Activated naive CD4-positive, alpha-beta T cell treated with anti-CD3 and anti-CD28 coated beads, Interleukin-2, amount 10 ng/mL, durations not matched to agents 7 days and 5 days (primary cell): Measurements from ENCODE around the gene EMP3.
A peak's percentile ranks its signal among the peaks of the same experiment; 100 is the strongest.

Experiments
- CTCF ChIA-PET: fragments of 350-600 bp; sonication (Branson Sonifier 250); formaldehyde crosslinking; loops from one replicate; lab custom pipeline; 2021; ENCODE audit warnings: antibody characterized with exemption; lab: Charles Lee
- DNase-seq: peaks from one replicate; pipeline ENCODE4 v3.0.0-alpha.2; 2020
- H3K27ac Mint-ChIP-seq: one replicate; pipeline ENCODE4 v1.8.0; 2021; ENCODE audit warnings: mild to moderate bottlenecking, moderate library complexity, mixed read lengths
- H3K27me3 Mint-ChIP-seq: one replicate; pipeline ENCODE4 v1.8.0; 2021; ENCODE audit warnings: mild to moderate bottlenecking, mixed read lengths
- H3K36me3 Mint-ChIP-seq: one replicate; pipeline ENCODE4 v1.8.0; 2021; ENCODE audit warnings: mixed read lengths
- H3K4me1 Mint-ChIP-seq: one replicate; pipeline ENCODE4 v1.8.0; 2021; ENCODE audit warnings: mixed read lengths
- H3K4me3 Mint-ChIP-seq: one replicate; pipeline ENCODE4 v1.8.0; 2021; ENCODE audit warnings: mild to moderate bottlenecking, moderate library complexity, mixed read lengths
- H3K9me3 Mint-ChIP-seq: one replicate; pipeline ENCODE4 v1.8.0; 2021; ENCODE audit warnings: mixed read lengths

The EMP3 gene

DNA sequence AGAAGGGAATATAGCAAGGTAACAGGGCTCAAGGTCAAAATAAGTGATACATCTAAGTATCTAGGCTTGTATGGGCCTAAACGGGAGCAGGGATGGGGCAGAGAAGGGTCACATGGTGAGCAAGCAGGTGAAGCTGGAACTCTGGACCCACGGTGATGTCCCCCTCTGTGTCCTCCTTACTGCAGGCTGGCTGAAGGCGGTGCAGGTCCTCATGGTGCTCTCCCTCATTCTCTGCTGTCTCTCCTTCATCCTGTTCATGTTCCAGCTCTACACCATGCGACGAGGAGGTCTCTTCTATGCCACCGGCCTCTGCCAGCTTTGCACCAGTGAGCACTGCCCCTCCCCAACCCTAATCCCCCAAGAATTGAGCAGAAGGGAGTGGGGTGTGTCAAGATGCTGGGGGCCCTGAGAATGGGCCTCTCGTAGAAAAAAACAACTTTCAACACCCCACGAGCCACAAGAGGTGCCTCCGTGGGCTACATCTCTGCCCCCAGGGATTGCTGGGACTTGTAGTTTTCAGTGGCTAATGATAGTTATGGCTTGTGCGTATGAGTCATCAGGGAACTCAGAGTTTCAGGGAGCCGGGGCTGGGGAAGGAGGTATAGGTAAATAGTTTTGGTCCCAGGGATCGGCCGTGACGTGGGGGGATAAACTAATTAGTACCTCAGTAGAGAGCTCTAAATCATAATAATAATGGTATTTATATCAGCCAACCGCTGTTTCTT, 4.0 kb downstream of the EMP3 start:
- CTCF ChIA-PET: interaction anchor here (9.2 kb wide), 1 partner anchor 8 kb away, joined by 179 read pairs; the partner anchor contains the start of gene EMP3
- H3K27ac Mint-ChIP-seq: peak overlapping the region; percentile 96
- H3K4me1 Mint-ChIP-seq: peaks cover 74% of the 10 kb centered on the region
- DNase-seq: peak; percentile 58
- peaks cover 63% of the 10 kb centered on the region for H3K36me3 Mint-ChIP-seq
- H3K27me3 Mint-ChIP-seq: no peaks in the 10 kb centered on the region
- H3K4me3 Mint-ChIP-seq: peak overlapping the region; percentile 84
- H3K9me3 Mint-ChIP-seq: peaks cover 3% of the 10 kb centered on the region

DNA sequence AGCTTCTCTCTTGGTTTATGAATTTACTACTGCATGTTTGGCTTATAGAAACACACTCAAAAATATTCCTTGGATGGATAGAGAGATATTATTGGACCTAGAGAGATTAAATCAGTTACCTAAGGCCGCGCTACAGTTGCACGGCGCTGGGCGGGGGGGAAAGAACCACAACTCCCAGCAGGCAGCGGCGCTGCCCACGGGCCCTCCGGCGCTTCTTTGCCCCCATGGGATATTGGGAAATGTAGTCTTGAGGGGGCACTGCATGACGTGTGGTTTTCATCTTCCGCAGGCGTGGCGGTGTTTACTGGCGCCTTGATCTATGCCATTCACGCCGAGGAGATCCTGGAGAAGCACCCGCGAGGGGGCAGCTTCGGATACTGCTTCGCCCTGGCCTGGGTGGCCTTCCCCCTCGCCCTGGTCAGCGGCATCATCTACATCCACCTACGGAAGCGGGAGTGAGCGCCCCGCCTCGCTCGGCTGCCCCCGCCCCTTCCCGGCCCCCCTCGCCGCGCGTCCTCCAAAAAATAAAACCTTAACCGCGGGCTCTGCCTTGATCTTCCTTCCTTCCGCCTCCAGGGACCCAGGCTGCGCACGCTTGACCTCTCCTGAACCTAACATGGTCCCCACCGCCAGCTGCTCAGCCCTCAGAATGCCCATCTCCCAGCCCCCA, 4.8 kb downstream of the EMP3 start:
- Mint-ChIP-seq H3K27ac (peak overlapping the region; percentile 96), H3K4me3 (peak overlapping the region; percentile 84), H3K36me3 (peaks cover 62% of the 10 kb centered on the region), H3K4me1 (peaks cover 74% of the 10 kb centered on the region), H3K27me3 (no peaks in the 10 kb centered on the region), H3K9me3 (peaks cover 3% of the 10 kb centered on the region)
- CTCF ChIA-PET: interaction anchor here (9.2 kb wide), 1 partner anchor 9 kb away, joined by 179 read pairs; the partner anchor contains the start of gene EMP3
- peak; percentile 92 for DNase-seq

DNA sequence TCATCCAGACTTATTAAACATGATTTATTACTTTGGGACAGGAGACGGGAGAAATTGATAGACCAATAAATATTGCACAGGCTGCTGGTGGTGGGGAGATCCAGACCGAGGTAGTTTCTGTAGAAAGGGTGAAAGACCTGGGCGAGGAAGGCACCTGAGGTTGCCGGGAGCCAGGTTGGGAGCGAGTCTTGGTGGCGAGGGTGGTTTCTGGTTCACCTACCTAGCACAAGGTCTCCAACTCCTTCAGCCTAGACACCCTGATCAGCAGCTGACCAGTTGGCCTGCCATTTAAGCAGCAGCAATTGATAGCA, 7.0 kb downstream of the EMP3 start:
- CTCF ChIA-PET: interaction anchor here (0.8 to 9.2 kb wide), 7 partner anchors 11 to 252 kb away, joined by 3 to 179 read pairs (median 5); partner anchors contain the start of genes EMP3 and KDELR1
- Mint-ChIP-seq H3K4me1 (peaks cover 61% of the 10 kb centered on the region), H3K4me3 (peak overlapping the region; percentile 90), H3K9me3 (peaks cover 3% of the 10 kb centered on the region), H3K27ac (peak overlapping the region; percentile 96), H3K27me3 (no peaks in the 10 kb centered on the region), H3K36me3 (peaks cover 42% of the 10 kb centered on the region)
- DNase-seq: no peak

DNA sequence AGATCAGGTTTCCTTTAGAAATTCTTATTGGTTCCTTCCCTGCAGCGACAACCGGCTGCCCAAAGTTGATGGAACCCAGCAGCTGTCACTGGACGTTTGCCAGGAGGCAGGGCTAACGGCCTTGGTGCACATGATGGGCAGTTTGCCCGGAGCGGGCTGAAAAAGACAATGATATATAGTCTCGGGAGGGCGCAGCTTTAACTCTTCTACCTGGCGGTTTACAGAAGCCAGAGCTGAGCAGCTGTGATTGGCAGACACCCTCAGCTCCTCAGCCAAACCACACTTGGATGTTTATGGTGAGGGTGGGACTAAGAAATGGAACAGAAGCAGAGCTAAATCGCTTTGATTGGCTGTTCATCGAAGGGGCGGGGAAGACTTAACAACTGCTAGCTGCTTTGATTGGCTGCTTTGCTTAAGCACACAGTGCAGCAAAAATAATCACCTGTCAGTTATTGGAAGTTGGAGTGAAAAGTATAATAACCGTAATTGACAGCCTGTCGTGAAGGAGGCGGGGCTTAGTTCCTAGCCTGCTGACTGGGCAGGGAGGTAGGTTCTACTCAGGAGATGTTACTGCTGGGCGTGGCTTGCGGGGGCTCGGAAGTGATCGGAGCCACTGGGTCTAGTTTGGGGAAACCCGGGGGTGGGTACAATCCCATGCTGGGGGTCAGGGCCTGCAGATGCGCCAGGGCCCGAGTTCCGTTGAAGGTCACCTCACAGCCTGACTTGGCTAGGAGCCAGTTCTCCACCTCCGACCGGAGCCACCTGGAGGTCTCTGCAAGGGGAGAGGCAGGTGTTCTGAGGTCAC, 7.5 kb downstream of the EMP3 start:
- Mint-ChIP-seq H3K27ac (peak overlapping the region; percentile 96), H3K4me1 (peaks cover 55% of the 10 kb centered on the region)
- CTCF ChIA-PET: interaction anchor here (0.8 to 9.2 kb wide), 14 partner anchors 11 to 284 kb away, joined by 3 to 179 read pairs (median 4); partner anchors contain the start of genes EMP3 and KDELR1

DNA sequence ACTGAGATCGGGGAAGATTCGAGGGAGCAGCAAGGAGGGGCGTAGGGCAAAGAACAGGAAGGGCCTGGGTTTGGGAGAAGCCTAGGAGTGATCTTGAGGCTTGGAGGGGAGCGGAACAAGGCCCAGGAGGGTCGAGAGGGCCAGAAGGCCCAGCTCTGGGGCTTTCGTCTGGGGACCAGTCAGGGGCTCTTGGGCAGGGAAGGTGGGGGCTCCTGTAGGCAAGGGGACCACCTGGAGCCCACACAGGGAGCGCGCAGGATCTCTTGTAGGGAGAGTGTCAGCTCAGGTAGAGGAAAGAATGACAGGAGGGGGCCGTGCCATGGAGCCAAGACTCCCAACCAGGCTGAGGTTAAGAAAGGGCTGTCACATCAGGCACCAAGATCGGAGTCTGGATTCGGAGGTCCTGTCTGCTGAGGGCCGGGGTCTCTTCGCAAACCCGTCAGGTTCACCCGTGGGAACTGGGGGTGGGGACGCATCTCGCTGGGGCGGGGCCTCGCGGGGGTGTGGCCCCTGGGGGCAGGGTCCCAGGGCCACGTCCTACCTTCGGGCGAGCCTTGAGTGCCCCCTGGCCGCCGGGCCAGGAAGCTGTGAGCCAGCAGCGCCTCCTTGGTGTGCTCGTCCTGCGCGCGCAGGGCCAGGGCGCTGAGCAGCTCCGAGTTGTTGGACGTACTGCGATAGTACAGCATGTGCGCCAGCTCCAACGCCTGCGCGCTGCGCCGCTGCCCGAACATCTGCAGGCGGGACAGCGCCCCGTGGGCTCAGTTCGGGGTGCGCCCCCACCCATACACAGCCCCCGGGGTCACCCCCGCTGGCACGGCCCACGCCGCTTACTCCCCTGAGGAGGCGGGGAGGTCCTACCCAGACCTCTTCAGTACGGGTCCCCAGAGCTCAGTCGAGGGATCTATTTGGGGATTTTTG, 8.4 kb downstream of the EMP3 start:
- peak overlapping the region; percentile 96 for H3K27ac Mint-ChIP-seq
- H3K9me3 Mint-ChIP-seq: no peaks in the 10 kb centered on the region
- peaks cover 30% of the 10 kb centered on the region for H3K36me3 Mint-ChIP-seq
- no peaks in the 10 kb centered on the region for H3K27me3 Mint-ChIP-seq
- CTCF ChIA-PET: interaction anchor here (0.6 to 9.2 kb wide), 22 partner anchors 11 to 283 kb away, joined by 3 to 179 read pairs (median 4); partner anchors contain the start of genes EMP3 and KDELR1
- peak; percentile 96 for DNase-seq
- H3K4me3 Mint-ChIP-seq: peak overlapping the region; percentile 90
- peaks cover 49% of the 10 kb centered on the region for H3K4me1 Mint-ChIP-seq

More for the DNA sequence above, 7.5 kb downstream of the EMP3 start:
- Mint-ChIP-seq H3K9me3 (peaks cover 3% of the 10 kb centered on the region), H3K4me3 (peak overlapping the region; percentile 90), H3K36me3 (peaks cover 36% of the 10 kb centered on the region), H3K27me3 (no peaks in the 10 kb centered on the region)
- peak; percentile 99 for DNase-seq

DNA sequence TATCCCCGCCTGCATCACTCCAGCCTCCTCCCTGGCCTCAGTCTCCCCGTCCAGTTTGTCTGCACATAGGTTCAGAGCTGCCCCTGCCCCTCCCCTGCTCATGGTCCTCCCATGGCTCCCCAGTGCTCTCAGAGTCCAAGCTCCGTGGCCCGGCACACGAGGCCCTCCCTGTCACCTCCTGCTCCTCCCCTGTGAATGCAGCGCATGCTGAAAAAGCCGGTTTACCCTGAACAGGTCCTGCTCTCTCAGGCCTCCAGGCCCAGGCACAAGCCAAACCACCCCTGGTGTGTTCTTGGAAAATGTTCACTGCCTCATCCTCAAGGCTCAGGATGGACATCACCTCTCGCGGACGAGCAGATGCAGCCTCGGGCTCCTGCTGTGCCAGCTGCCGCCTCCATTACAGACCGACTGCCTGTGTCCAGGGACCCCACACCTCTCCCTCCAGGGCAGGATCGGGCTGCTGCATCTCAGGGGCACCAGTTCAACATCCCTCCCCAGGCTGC, 13.0 kb downstream of the EMP3 start:
- no peaks in the 10 kb centered on the region for H3K27me3 Mint-ChIP-seq
- H3K36me3 Mint-ChIP-seq: peaks cover 7% of the 10 kb centered on the region
- no peak overlapping the region for H3K27ac Mint-ChIP-seq
- H3K9me3 Mint-ChIP-seq: no peaks in the 10 kb centered on the region
- no peak overlapping the region for H3K4me3 Mint-ChIP-seq
- H3K4me1 Mint-ChIP-seq: peaks cover 11% of the 10 kb centered on the region
- CTCF ChIA-PET: no interaction called here
- no peak for DNase-seq

DNA sequence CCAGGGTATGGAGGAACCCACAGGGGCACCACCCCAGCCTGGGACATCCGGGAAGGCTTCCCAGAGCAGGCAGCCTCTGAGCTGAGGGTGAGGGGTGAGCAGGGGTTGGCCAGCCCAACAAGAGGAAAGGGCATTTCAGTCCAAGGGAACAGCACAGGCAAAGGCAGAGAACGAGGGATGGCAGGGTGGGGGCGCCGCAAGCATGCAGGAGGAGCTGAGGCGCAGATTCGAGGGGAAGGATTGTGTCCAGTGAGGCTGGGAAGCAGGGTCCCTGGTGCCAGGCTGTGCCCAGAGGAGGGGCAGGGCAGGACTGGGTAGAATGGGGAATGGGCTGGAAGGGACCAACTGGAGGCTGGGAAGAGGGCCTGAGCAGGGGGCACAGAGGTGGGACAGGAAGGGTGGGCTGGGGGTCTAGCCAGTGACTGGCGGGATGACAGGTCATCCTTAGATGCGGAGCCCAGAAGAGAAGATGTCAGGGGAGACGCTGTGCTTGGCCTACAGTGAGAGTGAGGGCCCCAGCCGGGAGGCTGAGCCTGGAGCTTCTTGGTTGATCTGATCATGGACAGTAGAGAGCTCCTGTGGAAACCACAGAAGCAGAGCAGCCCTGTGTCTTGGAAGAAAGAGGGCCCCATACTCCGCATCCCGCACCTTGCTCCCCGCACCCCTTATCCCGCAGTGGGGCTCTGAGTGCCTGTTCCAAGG, 13.6 kb downstream of the EMP3 start:
- H3K9me3 Mint-ChIP-seq: no peaks in the 10 kb centered on the region
- peaks cover 7% of the 10 kb centered on the region for H3K36me3 Mint-ChIP-seq
- no peaks in the 10 kb centered on the region for H3K27me3 Mint-ChIP-seq
- no peak for DNase-seq
- CTCF ChIA-PET: no interaction called here
- H3K27ac Mint-ChIP-seq: no peak overlapping the region
- H3K4me3 Mint-ChIP-seq: no peak overlapping the region
- H3K4me1 Mint-ChIP-seq: peaks cover 10% of the 10 kb centered on the region

DNA sequence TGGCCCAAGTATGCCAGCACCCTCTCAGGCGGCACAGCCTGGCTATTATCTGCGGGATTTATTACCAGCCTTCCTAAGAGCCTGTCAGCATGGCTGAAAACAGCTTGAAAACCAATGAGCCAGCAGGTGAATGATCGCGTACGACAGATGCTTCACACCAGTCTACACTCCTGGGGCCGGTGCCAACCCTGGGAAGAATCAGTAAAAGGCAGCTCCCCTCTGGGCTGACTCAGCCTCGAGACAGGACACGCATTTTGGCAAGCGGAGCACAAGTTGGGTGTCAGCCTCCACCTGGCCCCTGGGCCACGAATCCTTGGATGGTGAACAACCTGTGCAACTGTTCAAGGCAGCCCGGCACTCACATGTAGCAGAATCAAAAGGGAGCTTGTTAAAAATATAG, 15.6 kb downstream of the EMP3 start:
- H3K4me3 Mint-ChIP-seq: no peak overlapping the region
- no peaks in the 10 kb centered on the region for H3K27me3 Mint-ChIP-seq
- no peak for DNase-seq
- H3K4me1 Mint-ChIP-seq: no peaks in the 10 kb centered on the region
- H3K9me3 Mint-ChIP-seq: no peaks in the 10 kb centered on the region
- CTCF ChIA-PET: interaction anchor here (1.0 to 2.2 kb wide), 3 partner anchors 10 to 27 kb away, joined by 3 to 8 read pairs (median 4); no protein-coding TSS in a partner anchor
- H3K27ac Mint-ChIP-seq: no peak overlapping the region
- H3K36me3 Mint-ChIP-seq: peaks cover 7% of the 10 kb centered on the region

DNA sequence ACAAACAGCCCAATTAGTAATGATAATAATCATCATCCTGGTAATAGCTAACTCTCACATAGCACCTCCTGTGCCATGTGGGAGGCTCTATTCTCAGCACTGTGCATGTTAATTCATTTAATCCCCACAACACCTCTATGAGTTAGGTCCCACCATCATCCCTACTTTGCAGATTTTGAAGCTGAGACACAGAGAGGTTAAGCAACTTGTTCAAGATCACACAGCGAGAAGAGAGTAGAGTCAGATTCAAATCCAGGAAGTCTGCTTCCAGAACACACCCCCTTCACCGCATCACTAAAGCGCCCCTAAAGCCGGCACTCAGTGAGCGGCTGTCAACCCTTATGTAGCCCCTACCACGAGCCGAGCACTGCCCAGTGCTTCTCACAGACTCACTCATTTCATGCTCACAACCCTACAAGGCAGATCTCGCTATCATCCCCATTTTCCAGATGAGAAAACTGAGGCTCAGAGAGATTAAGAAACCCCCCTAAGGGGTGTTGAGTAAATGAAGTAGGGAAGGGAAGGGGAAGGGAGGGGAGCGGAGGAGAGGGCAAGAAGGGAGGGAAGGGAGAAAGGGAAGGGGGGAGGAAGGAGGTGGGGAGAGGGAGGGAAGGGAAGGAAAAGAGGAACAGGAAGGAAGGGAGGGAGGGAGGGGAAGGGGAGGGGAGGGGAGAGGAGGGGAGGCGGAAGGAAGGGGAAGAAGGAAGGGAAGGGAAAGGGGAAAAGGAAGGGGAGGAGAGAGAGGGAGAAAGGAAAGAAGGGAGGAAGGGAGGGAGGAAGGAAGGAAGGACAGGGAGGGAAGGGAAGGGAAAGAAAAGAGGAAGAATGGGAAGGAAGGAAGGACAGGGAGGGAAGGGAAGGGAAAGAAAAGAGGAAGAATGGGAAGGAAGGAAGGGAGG, 16.4 kb downstream of the EMP3 start:
- H3K4me1 Mint-ChIP-seq: no peaks in the 10 kb centered on the region
- no peaks in the 10 kb centered on the region for H3K9me3 Mint-ChIP-seq
- CTCF ChIA-PET: interaction anchor here (2.2 kb wide), 1 partner anchor 9 kb away, joined by 8 read pairs; no protein-coding TSS in a partner anchor
- H3K27me3 Mint-ChIP-seq: no peaks in the 10 kb centered on the region
- H3K27ac Mint-ChIP-seq: no peak overlapping the region
- H3K36me3 Mint-ChIP-seq: peaks cover 9% of the 10 kb centered on the region
- DNase-seq: no peak
- no peak overlapping the region for H3K4me3 Mint-ChIP-seq

DNA sequence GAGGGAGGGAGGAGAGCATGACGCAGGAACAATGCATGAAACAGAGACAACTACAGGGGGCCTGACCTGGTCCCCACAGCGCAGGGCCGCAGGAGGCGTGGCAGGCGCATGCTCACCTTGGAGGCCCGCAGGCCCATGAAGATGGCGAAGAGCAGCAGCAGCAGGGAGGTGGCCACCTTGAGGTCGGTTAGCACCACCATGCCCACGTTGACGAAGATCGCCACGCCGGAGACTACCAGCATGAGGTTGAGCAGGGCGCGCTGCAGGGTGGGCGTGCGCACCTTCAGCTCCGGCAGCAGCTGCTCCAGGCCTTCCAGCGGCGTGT, 17.0 kb downstream of the EMP3 start:
- Mint-ChIP-seq H3K27ac (no peak overlapping the region), H3K36me3 (peaks cover 9% of the 10 kb centered on the region)
- CTCF ChIA-PET: interaction anchor here (0.6 kb wide), 1 partner anchor 86 kb away, joined by 3 read pairs; no protein-coding TSS in a partner anchor

DNA sequence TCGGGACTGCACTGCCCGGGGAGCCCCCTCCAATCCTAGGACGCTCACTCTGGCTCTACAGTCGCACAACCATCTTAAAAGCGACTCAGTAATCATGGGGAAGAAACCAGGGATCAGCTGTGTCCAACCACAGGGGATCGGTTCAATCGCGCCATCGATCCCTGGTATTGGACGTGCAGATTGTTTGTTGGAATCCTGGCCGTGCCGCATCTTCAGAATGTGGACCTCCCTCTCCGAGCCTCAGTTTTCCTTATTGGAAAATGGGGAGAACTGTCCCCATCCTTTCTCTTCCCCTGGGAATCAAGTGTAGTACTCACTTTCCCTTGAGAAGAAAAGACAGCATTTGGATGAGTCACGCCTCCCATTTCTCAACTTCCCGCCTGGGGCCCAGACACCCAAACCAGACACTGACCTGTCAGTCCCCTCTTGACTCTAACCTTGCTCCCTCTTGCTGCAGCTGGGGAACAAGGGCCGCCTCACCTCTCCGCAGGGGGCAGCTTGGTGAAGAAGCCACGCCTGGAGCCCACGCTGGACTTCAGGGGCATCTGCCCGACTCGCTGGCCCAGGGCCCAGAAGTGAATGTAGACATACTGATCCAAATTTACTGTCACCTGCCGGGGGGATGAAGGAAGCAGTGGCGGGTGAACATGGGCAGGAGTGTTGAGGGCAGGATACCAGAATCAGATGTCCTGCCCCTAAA, 17.6 kb downstream of the EMP3 start:
- no peaks in the 10 kb centered on the region for H3K4me1 Mint-ChIP-seq
- H3K27ac Mint-ChIP-seq: no peak overlapping the region
- no peaks in the 10 kb centered on the region for H3K9me3 Mint-ChIP-seq
- DNase-seq: no peak
- no peak overlapping the region for H3K4me3 Mint-ChIP-seq
- peaks cover 9% of the 10 kb centered on the region for H3K36me3 Mint-ChIP-seq
- CTCF ChIA-PET: interaction anchor here (0.6 kb wide), 1 partner anchor 85 kb away, joined by 3 read pairs; no protein-coding TSS in a partner anchor
- H3K27me3 Mint-ChIP-seq: no peaks in the 10 kb centered on the region

More for the DNA sequence above, 17.0 kb downstream of the EMP3 start:
- no peak for DNase-seq
- Mint-ChIP-seq H3K4me1 (no peaks in the 10 kb centered on the region), H3K9me3 (no peaks in the 10 kb centered on the region), H3K4me3 (no peak overlapping the region), H3K27me3 (no peaks in the 10 kb centered on the region)
